ENCODE measurements around the gene SYTL3.

The SYTL3 gene

GRCh38 chr6:158803733-158804143, 153.9 kb downstream of the SYTL3 start:
- no peak for DNase-seq

DNA sequence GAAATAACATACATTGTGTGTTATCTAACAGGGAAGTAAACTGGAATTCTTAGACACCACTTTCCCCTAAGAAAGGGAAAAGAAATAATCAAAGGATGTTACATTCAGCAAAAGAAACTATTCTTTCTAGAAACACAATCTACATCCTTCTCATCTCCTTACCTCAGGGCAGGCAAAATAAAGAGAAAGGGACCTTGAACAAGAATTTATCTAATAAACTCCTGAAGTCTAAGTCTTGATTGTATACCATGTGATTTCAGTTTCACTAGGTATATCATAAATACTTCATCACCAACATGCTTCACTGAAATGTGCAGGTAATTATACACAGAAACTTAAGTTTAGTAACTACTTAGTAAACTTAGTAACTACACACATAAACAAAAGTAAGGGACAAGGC, 154.4 kb downstream of the SYTL3 start:
- no peak for DNase-seq

GRCh38 chr6:158805698-158806377, 156.0 kb downstream of the SYTL3 start:
- DNase-seq = no peak

DNA sequence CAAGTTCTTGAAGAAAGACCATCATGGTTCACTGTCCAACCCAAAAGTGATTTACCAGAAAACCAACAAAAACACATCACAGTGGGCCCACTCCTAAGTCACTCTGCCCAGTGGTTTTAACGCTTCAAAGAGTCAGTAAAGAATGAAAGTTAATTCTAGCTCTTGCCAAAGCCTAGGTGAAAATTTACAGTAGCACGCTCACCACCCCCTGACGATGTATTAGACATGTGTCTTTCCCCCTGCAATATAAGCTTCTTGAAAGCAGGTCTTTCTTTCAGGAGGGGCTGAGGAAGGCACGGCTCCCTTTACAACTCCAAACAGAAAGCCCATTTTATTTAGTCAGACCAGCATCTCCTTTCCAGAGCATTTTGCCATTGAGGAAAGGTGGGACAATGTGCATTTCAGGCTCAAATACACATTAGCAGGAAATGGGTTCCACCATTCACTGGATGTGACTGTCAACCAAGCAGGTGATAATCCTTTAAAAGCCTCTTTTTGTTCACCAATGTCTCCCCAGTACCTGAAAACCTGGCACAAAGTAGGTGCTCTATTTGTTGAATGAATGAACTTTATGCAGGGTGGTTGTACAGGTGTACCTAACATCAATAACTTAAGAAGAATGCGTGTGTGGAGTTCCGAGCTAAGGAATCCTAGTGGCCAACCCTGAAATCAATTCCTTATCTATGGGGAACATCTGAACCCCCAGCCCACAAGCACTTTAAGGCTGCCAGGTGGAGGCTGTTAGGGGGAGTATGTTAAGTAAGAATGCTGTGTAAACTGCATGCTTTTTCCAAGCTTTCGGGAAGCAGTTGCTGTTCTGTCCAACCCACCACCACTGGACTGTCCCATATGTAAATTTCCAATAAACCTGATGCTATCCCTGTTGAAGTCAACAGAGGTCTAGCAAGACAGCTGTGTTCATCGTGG, 157.9 kb downstream of the SYTL3 start:
- no peak for DNase-seq

DNA sequence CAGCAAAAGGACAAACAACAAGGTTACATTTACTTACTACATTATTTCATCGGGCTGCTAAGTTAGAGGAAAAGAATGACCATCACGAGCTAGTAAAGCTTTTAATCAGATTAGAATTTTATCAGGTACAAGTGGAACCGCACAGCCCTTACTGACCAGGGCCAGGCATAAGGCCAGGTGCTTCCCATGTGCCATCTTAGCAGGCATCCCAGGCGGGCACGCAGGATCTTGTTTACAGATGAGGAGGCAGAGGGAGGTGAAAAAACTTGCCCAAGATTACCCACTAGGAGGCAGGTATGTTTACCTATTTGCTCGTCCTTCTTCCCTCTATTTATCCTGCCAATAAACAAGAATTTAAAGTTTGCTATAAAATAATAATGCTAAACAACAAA, 158.6 kb downstream of the SYTL3 start:
- no peak for DNase-seq

DNA sequence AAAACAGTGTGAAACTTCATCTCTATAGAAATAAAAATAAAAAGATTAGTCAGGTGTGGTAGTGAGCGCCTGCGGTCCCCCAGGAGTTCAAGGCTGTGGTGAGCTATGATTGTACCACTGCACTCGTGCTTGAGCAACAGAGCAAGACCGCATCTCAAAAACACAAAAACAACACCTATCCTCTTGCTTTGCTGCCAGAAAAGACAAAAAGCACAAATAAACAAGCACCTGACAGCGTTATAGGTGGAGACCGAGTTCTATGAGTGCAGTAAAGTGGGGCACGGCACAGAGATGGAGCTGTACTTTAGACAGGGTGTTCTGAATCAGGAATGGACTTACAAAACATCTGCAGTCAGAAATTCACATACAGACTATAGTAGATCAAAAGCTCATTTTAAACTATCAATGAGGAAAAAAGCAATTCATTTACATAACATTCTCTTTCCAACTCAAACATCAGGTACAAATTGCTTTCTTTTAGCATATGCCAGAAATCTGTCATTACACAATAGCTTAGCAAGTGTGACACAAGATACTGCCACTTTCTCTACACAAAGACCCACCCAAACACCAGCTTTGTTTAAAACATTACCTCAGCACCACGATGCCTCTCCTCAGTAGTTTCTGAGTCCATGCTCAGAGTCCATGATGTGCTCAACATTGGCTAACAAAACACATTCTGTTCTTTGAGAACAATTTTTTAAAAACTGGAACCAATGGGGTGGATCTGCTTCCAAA, 159.3 kb downstream of the SYTL3 start:
- DNase-seq = no peak

DNA sequence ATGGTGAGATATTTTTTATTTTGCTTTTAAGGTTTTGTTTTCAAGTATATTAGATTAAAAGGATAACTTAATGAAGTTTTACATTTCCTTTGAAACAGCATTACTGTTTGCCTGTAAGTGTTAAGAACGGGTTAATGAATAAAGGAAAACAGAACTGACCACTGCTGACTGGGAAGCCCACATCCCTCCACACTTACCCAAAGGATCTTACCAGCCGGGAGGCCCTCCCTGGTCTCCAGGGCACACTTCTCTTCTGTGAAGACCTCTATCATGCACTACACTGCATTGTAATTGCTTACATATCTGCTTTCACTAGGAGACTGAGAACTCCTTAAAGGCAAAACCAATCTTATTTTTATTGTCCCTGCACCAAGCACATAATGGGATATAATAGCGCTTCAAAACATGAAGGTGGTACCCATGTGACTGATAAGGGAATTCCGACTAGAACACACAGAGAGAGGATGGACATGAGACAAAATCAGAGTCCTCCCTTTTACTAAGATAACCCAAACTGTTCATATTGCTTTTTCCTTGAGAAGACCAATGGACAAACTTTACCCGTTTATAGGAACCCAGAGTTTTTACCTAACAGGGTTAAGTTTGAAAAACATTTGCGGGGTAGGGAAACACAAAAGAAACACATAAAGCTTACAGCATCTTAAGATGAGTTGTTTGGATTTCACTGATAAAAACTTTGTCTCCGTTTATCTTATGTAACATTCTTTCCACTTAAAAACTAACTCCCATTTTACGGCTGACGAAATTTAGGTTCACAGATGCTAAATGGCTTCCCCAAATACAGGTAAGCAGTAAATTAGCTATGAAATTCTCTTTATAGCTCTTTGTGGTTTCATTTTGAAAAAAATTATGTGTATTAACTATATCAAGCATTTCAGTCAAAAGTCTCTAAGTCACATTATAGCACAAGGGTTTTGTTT, 160.6 kb downstream of the SYTL3 start:
- DNase-seq = no peak

DNA sequence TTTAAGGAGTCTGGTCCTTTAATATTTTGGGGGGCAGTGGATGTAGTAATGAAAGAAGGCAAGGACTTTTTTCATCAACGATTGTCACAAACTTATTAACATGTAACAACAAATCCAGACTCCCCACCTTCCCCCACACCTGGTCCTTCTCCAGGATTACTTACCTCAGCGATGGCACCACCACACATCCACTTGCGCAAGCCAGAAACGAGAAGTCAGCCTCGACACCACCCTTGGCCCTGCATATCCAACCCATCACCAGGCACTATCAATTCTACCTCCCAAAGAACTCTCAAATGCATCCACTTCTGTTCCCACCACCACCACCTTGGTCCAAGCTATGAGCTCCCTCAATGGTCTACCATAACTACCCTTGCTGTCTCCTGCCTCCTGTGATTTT, 162.8 kb downstream of the SYTL3 start:
- DNase-seq = no peak

- no peak for DNase-seq
Observed at GRCh38 chr6:158813032-158813431, 163.2 kb downstream of the SYTL3 start.

Data from NCI-H1417 treated with DMSO at 0.1 percent for 48 hours (cell line).